MM.1S (cell line): ENCODE measurements around the gene SPATA22.

ENCODE experiments used
- CTCF ChIP-seq: fragments of 300-600 bp; sonication (generic); IDR thresholded peaks from 2 replicates; pipeline ENCODE4 v1.5.1; 2016; ENCODE audit warnings: antibody characterized with exemption, low read length, mixed read lengths
- EZH2 ChIP-seq: fragments of 300-600 bp; sonication (generic); optimal IDR thresholded peaks from 2 replicates; pipeline ENCODE3; 2017; ENCODE audit warnings: low read depth, mild to moderate bottlenecking, antibody characterized with exemption, low read length, mixed read lengths
- EZH2phosphoT487 ChIP-seq: fragments of 300-600 bp; sonication (generic); IDR thresholded peaks from 2 replicates; pipeline ENCODE4 v1.6.1; 2018; ENCODE audit warnings: antibody characterized with exemption, low read length

- TF ChIP-seq CTCF = no peak
- TF ChIP-seq EZH2phosphoT487 = no peak
- no peak for TF ChIP-seq EZH2
Observed at GRCh38 chr17:3514873-3515272, 43.3 kb upstream of the SPATA22 start.
